GM12878 (cell line): Measurements from ENCODE around the gene TP63.

Source experiments
- CBFB ChIP-seq: IDR thresholded peaks from 2 replicates; pipeline ENCODE4 v1.6.1; 2016; ENCODE audit warnings: antibody characterized with exemption, low read depth
- ETV6 ChIP-seq, 2 experiments: fragments of 450-650 bp in 1 of 2; IDR thresholded peaks in 1 of 2; conservative IDR thresholded peaks in 1 of 2; 2 replicates each; pipeline ENCODE4 v1.6.1; 2014; ENCODE audit warnings: antibody characterized with exemption in 1 of 2, borderline replicate concordance in 1 of 2, low read depth in 1 of 2, mild to moderate bottlenecking in 1 of 2, moderate library complexity in 1 of 2
- HCFC1 ChIP-seq: fragments of 150-350 bp; IDR thresholded peaks from 2 replicates; pipeline ENCODE4 v1.6.1; 2014; ENCODE audit warnings: low read length
- KDM1A ChIP-seq: fragments of 200-600 bp; sonication (generic); IDR thresholded peaks from 2 replicates; pipeline ENCODE4 v1.6.1; 2016; ENCODE audit warnings: borderline replicate concordance
- SP1 ChIP-seq: IDR thresholded peaks from one replicate; pipeline ENCODE4 v1.6.1; 2011; ENCODE audit warnings: low read depth, low read length
- TF ChIP-seq, protein P1 (sequence below): fragments of 450-650 bp; IDR thresholded peaks from 2 replicates; pipeline ENCODE4 v1.6.1; 2017; ENCODE audit warnings: mild to moderate bottlenecking

DNA sequence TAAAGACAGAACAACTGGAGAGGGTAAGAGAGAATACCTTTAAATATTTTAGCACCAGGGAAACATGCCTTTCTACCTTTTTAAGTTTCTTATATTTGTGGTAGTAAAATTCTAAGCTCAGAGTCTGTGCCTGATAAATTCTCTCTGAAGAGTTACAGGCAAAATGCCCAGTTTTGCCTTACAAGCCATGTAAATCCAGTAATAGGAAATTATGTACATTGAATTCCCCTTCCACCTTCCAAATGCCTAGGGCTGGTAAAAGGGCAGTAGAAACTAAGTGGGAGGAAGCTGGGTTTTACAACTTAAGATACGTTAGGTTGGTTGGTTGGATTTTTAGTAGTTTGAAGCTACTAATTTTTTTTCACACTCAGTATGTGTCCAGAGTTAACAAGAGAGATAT is 43.1 kb upstream of the TP63 start:
- TF ChIP-seq, protein P1, sequence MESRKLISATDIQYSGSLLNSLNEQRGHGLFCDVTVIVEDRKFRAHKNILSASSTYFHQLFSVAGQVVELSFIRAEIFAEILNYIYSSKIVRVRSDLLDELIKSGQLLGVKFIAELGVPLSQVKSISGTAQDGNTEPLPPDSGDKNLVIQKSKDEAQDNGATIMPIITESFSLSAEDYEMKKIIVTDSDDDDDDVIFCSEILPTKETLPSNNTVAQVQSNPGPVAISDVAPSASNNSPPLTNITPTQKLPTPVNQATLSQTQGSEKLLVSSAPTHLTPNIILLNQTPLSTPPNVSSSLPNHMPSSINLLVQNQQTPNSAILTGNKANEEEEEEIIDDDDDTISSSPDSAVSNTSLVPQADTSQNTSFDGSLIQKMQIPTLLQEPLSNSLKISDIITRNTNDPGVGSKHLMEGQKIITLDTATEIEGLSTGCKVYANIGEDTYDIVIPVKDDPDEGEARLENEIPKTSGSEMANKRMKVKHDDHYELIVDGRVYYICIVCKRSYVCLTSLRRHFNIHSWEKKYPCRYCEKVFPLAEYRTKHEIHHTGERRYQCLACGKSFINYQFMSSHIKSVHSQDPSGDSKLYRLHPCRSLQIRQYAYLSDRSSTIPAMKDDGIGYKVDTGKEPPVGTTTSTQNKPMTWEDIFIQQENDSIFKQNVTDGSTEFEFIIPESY: no peak
- no peak for TF ChIP-seq ETV6 (conservative IDR thresholded peaks at IDR 0.05 in 1 of 2, IDR thresholded peaks at IDR 0.05 in 1 of 2; ENCODE audit: borderline replicate concordance in 1 of 2, low read depth in 1 of 2)
- TF ChIP-seq SP1: no peak
- TF ChIP-seq CBFB: no peak
- no peak for TF ChIP-seq KDM1A
- no peak for TF ChIP-seq HCFC1
